Sigmoid colon (tissue), 7 donors: Measurements from ENCODE around the gene FASLG. TPM values are rescaled to one million over a fixed set of nuclear protein-coding genes. Genes with fewer than 3 reads are reported as not detected.

Experiments
- DNase-seq: peaks from one replicate; pipeline ENCODE4 v3.0.0-alpha.2; 2019
- H3K27ac ChIP-seq, 4 donors: fragments of 200-600 bp; sonication (generic); one replicate each; pipeline ENCODE4 v1.5.1; 2016 to 2019; ENCODE audit warnings: mild to moderate bottlenecking in 1 of 4
- H3K27me3 ChIP-seq, 3 donors: fragments of 200-600 bp; sonication (generic); one replicate each; pipeline ENCODE4 v1.5.1; 2019; ENCODE audit warnings: mild to moderate bottlenecking in 1 of 3
- H3K36me3 ChIP-seq, 4 donors: fragments of 200-600 bp; sonication (generic); one replicate each; pipeline ENCODE4 v1.5.1; 2016 to 2019
- H3K4me1 ChIP-seq, 4 donors: fragments of 200-600 bp; sonication (generic); one replicate each; pipeline ENCODE4 v1.5.1; 2017 to 2019
- H3K4me3 ChIP-seq, 4 donors: fragments of 200-600 bp; sonication (generic); one replicate each; pipeline ENCODE4 v1.5.1; 2017 to 2019; ENCODE audit warnings: mild to moderate bottlenecking in 2 of 4, moderate library complexity in 1 of 4
- H3K9me3 ChIP-seq, 4 donors: fragments of 200-600 bp in 3 of 4; sonication (generic) in 3 of 4; one replicate each; pipeline versions ENCODE4 v1.5.1 to v1.6.1; 2013 to 2019
- EP300 ChIP-seq, 4 donors: sonication (generic); formaldehyde crosslinking; IDR thresholded peaks; one replicate each; pipeline ENCODE4 v1.6.1; 2017; ENCODE audit warnings: antibody characterized with exemption in 4 of 4
- POLR2A ChIP-seq, 2 donors: fragments of 450-650 bp; IDR thresholded peaks; one replicate each; pipeline ENCODE4 v1.6.1; 2016; ENCODE audit warnings: antibody characterized with exemption in 2 of 2, mild to moderate bottlenecking in 2 of 2, moderate library complexity in 2 of 2
- POLR2AphosphoS5 ChIP-seq, 4 donors: sonication (generic); formaldehyde crosslinking; IDR thresholded peaks; one replicate each; pipeline ENCODE4 v1.6.1; 2017; ENCODE audit warnings: antibody characterized with exemption in 4 of 4
- WGBS, 2 donors: extraction: QIAGEN DNeasy Blood & Tissue Kit; methylation state at CpG; one replicate each; pipeline ENCODE4 v1.1.7; 2013; 5-methylcytosine and 5-hydroxymethylcytosine counted together
- intact Hi-C: fragments of 100-400 bp; cut with DNase I; formaldehyde crosslinking; loops from one replicate; pipeline ENCODE4 v1.15.1; 2023
- polyA plus RNA-seq, 3 donors: library from polyadenylated mRNA; stranded (reverse); fragments of 200-250 nt; gene quantifications; one replicate each; pipeline ENCODE4 v1.2.3, GENCODE V29; 2013
- total RNA-seq, 4 donors: library from RNA; depleted of rRNA; stranded (reverse); fragments of >200 nt; gene quantifications; one replicate each; pipeline ENCODE4 v1.1.0, GENCODE V29; 2016
- TF ChIP-seq, protein P1 (sequence below), 4 experiments: fragments of 450-650 bp in 3 of 4; fragments of 200-600 bp in 1 of 4; IDR thresholded peaks; one replicate each; pipeline ENCODE4 v1.5.1; 2016 to 2019; ENCODE audit warnings: antibody characterized with exemption in 4 of 4, mild to moderate bottlenecking in 3 of 4, moderate library complexity in 2 of 4
- donor health status: healthy with polysubstance abuse.
- donor health status: Bipolar disorder and iron deficiency.
- donor health status: healthy.

The FASLG gene
- total and polyA plus RNA-seq, 7 donors: 0.31 TPM; not detected in 6

GRCh38 chr1:172630056-172630818, 28.7 kb upstream of the FASLG start:
- Histone ChIP-seq H3K4me1 (no peaks in the 10 kb centered on the region), H3K4me3 (no peak overlapping the region), H3K27ac (no peak overlapping the region), H3K9me3 (peaks cover 0 to 6% (median 0%) of the 10 kb centered on the region in 4 donors), H3K36me3 (no peaks in the 10 kb centered on the region), H3K27me3 (no peaks in the 10 kb centered on the region)
- no peak for DNase-seq
- TF ChIP-seq EP300 (IDR thresholded peaks at IDR 0.05): no peak
- TF ChIP-seq, protein P1, sequence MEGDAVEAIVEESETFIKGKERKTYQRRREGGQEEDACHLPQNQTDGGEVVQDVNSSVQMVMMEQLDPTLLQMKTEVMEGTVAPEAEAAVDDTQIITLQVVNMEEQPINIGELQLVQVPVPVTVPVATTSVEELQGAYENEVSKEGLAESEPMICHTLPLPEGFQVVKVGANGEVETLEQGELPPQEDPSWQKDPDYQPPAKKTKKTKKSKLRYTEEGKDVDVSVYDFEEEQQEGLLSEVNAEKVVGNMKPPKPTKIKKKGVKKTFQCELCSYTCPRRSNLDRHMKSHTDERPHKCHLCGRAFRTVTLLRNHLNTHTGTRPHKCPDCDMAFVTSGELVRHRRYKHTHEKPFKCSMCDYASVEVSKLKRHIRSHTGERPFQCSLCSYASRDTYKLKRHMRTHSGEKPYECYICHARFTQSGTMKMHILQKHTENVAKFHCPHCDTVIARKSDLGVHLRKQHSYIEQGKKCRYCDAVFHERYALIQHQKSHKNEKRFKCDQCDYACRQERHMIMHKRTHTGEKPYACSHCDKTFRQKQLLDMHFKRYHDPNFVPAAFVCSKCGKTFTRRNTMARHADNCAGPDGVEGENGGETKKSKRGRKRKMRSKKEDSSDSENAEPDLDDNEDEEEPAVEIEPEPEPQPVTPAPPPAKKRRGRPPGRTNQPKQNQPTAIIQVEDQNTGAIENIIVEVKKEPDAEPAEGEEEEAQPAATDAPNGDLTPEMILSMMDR (IDR thresholded peaks at IDR 0.05): no peak
- TF ChIP-seq POLR2AphosphoS5 (IDR thresholded peaks at IDR 0.05): no peak
- no peak for TF ChIP-seq POLR2A (IDR thresholded peaks at IDR 0.05)
- 92 to 93% methylated on average over 11 of the region's 11 CpGs for WGBS, 2 donors
- intact Hi-C loops: no loop called here

- Histone ChIP-seq H3K27ac (no peak overlapping the region), H3K9me3 (peaks cover 0 to 6% (median 0%) of the 10 kb centered on the region in 4 donors), H3K36me3 (no peaks in the 10 kb centered on the region), H3K4me1 (no peaks in the 10 kb centered on the region), H3K27me3 (no peaks in the 10 kb centered on the region), H3K4me3 (no peak overlapping the region)
- intact Hi-C loops: no loop called here
- no peak for DNase-seq
- TF ChIP-seq POLR2AphosphoS5 (IDR thresholded peaks at IDR 0.05): no peak
- no peak for TF ChIP-seq POLR2A (IDR thresholded peaks at IDR 0.05)
- TF ChIP-seq EP300 (IDR thresholded peaks at IDR 0.05): no peak
- TF ChIP-seq, protein P1 (IDR thresholded peaks at IDR 0.05): no peak
- WGBS, 2 donors: 68 to 76% methylated on average over 3 of the region's 3 CpGs
Observed at GRCh38 chr1:172630868-172631267, 28.0 kb upstream of the FASLG start.

DNA sequence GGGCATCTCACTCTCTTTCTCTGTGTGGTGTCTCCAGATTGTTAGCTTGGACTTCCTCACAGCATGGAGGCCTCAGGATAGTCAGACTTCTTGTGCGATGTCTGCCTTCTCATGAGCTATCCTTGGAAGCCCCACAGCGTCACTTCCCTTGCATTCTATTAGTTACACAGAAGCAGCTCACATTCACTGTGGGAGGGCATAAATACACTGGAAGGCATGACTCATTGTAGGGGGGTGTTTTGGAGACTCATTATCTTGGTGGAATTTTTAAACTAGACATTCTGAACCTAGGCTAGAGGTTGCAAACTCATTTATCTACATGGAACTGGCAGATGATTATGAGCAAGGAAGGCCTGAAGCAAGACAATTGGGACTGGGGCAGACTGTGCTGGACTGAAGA, 21.4 kb upstream of the FASLG start:
- no peak overlapping the region for H3K4me3 ChIP-seq
- no peak overlapping the region for H3K27ac ChIP-seq
- H3K27me3 ChIP-seq: no peaks in the 10 kb centered on the region
- WGBS, 2 donors: 91 to 93% methylated on average over 2 of the region's 2 CpGs
- no peaks in the 10 kb centered on the region for H3K9me3 ChIP-seq
- intact Hi-C loops: no loop called here
- no peaks in the 10 kb centered on the region for H3K36me3 ChIP-seq
- no peaks in the 10 kb centered on the region for H3K4me1 ChIP-seq
- TF ChIP-seq, protein P1 (IDR thresholded peaks at IDR 0.05): no peak
- TF ChIP-seq POLR2A (IDR thresholded peaks at IDR 0.05) (no peak), POLR2AphosphoS5 (IDR thresholded peaks at IDR 0.05) (no peak), EP300 (IDR thresholded peaks at IDR 0.05) (no peak)
- no peak for DNase-seq

- WGBS, 2 donors: 86 to 87% methylated on average over 2 of the region's 2 CpGs
- Histone ChIP-seq H3K4me3 (no peak overlapping the region), H3K27me3 (no peaks in the 10 kb centered on the region), H3K36me3 (no peaks in the 10 kb centered on the region), H3K9me3 (no peaks in the 10 kb centered on the region), H3K27ac (no peak overlapping the region), H3K4me1 (no peaks in the 10 kb centered on the region)
- no peak for DNase-seq
- intact Hi-C loops: no loop called here
- no peak for TF ChIP-seq POLR2AphosphoS5 (IDR thresholded peaks at IDR 0.05)
Observed at GRCh38 chr1:172638249-172638648, 20.7 kb upstream of the FASLG start.

DNA sequence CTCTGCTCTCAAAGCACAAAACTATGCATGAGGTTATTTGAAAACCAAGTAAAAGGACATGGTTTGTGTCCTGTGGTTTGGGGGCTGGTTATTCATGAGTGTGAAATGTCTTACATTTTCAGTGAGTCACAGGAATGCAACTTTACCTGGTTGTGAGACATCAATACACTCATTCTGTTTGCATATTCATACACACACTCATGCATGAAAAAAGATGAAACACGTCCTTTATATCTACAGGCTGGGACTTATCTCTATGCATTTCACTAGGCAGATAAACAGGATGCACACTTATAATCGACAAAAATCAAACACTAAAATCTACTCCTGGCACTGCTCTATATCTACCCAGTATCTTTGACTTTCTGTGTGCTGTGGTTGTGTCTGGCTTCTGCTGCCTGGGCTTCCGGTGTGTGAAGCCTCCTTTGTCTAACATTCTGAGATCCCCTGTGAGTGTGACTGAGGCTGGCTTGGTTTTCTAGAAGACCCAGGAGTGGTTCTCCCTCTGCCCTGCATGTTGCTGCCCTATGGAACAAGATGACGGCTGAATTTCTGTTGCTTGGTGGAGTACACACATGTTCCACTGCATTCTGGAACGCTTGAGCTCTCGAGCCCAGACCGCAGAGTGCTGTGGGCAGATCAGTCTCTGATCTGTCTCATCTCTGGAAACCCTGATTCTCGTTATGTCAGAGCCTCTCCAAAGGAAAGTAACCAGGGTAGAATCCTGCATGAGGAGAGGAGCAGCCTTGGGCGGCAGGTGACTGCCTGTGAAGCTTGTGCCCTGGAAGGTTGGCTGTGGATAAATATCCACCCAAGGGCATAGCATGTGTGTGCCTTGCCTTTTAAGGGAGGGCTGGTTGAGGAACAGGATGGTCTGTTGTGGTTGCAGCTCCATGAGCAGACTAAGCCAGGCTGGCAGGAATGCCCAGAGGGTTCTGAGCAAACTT, 19.7 kb upstream of the FASLG start:
- Histone ChIP-seq H3K36me3 (no peaks in the 10 kb centered on the region), H3K4me3 (no peak overlapping the region), H3K4me1 (no peaks in the 10 kb centered on the region), H3K27me3 (no peaks in the 10 kb centered on the region), H3K27ac (no peak overlapping the region), H3K9me3 (no peaks in the 10 kb centered on the region)
- WGBS, 2 donors: 62 to 66% methylated on average over 9 of the region's 9 CpGs
- no peak for TF ChIP-seq POLR2A (IDR thresholded peaks at IDR 0.05)
- TF ChIP-seq, protein P1 (IDR thresholded peaks at IDR 0.05): no peak
- TF ChIP-seq POLR2AphosphoS5 (IDR thresholded peaks at IDR 0.05): no peak
- no peak for TF ChIP-seq EP300 (IDR thresholded peaks at IDR 0.05)
- no peak for DNase-seq
- intact Hi-C loops: no loop called here
